Astrocyte of the spinal cord (primary cell): Measurements from ENCODE around the gene SPEF1.

Experiments used
- DNase-seq: peaks from one replicate; pipeline ENCODE4 v3.0.0; 2011; ENCODE audit warnings: low read depth, low spot score
- H3K4me3 ChIP-seq: 2 replicates; pipeline ENCODE4 v1.5.1; 2011; ENCODE audit warnings: low read depth, mild to moderate bottlenecking, low read length, moderate library complexity
- CTCF ChIP-seq: IDR thresholded peaks from 2 replicates; pipeline ENCODE4 v1.5.1; 2012; ENCODE audit warnings: low read depth, mild to moderate bottlenecking, low read length, inconsistent platforms
- in situ Hi-C: cut with HindIII; loops from 2 replicates; pipeline ENCODE4 v1.10.0; 2017; ENCODE audit warnings: low sequenced_read_pairs

SPEF1 gene

GRCh38 chr20:3753098-3753497, 28.1 kb downstream of the SPEF1 start:
- in situ Hi-C loops, result no loop called here
- peak; percentile 65 for DNase-seq
- no peak overlapping the region for H3K4me3 ChIP-seq
- peak; percentile 90 for TF ChIP-seq CTCF

GRCh38 chr20:3752386-3752759, 28.9 kb downstream of the SPEF1 start:
- no peak for TF ChIP-seq CTCF
- DNase-seq, result no peak
- in situ Hi-C loops, result no loop called here
- no peak overlapping the region for H3K4me3 ChIP-seq

- in situ Hi-C loops, result no loop called here
- no peak for TF ChIP-seq CTCF
- no peak for DNase-seq
These were observed 29.4 kb downstream of the SPEF1 start for GRCh38 chr20:3751675-3752385.

GRCh38 chr20:3751305-3751674, 30.0 kb downstream of the SPEF1 start:
- H3K4me3 ChIP-seq, result no peak overlapping the region
- peak; percentile 15 for TF ChIP-seq CTCF
- in situ Hi-C loops, result no loop called here
- DNase-seq, result no peak

More at GRCh38 chr20:3751675-3752385, 29.4 kb downstream of the SPEF1 start:
- no peak overlapping the region for H3K4me3 ChIP-seq

GRCh38 chr20:3749689-3750531, 31.3 kb downstream of the SPEF1 start:
- peak overlapping the region; percentile 10 for H3K4me3 ChIP-seq
- in situ Hi-C loops, result no loop called here

More at GRCh38 chr20:3749689-3750531, 31.3 kb downstream of the SPEF1 start:
- TF ChIP-seq CTCF, result peak; percentile 60
- no peak for DNase-seq
